ENCODE data around the gene TMEM145.

- TF ChIP-seq, protein P1, sequence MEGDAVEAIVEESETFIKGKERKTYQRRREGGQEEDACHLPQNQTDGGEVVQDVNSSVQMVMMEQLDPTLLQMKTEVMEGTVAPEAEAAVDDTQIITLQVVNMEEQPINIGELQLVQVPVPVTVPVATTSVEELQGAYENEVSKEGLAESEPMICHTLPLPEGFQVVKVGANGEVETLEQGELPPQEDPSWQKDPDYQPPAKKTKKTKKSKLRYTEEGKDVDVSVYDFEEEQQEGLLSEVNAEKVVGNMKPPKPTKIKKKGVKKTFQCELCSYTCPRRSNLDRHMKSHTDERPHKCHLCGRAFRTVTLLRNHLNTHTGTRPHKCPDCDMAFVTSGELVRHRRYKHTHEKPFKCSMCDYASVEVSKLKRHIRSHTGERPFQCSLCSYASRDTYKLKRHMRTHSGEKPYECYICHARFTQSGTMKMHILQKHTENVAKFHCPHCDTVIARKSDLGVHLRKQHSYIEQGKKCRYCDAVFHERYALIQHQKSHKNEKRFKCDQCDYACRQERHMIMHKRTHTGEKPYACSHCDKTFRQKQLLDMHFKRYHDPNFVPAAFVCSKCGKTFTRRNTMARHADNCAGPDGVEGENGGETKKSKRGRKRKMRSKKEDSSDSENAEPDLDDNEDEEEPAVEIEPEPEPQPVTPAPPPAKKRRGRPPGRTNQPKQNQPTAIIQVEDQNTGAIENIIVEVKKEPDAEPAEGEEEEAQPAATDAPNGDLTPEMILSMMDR (IDR thresholded peaks at IDR 0.05; ENCODE audit: insufficient read depth, low read length, poor library complexity, severe bottlenecking) = no peak
- no peak for TF ChIP-seq EZH2phosphoT487 (conservative IDR thresholded peaks at IDR 0.05; ENCODE audit: low read length)
These were observed 38.1 kb downstream of the TMEM145 start for GRCh38 chr19:42351079-42351735.

All from SU-DHL-6 (cell line).